Measurements from ENCODE around the gene IFNLR1. TPM values are rescaled to one million over a fixed set of nuclear protein-coding genes. Genes with fewer than 3 reads are reported as not detected.

The IFNLR1 gene
- total and polyA plus RNA-seq, 3 donors from 2014 or later, result 0.63 to 1.6 (median 1.5) TPM

DNA sequence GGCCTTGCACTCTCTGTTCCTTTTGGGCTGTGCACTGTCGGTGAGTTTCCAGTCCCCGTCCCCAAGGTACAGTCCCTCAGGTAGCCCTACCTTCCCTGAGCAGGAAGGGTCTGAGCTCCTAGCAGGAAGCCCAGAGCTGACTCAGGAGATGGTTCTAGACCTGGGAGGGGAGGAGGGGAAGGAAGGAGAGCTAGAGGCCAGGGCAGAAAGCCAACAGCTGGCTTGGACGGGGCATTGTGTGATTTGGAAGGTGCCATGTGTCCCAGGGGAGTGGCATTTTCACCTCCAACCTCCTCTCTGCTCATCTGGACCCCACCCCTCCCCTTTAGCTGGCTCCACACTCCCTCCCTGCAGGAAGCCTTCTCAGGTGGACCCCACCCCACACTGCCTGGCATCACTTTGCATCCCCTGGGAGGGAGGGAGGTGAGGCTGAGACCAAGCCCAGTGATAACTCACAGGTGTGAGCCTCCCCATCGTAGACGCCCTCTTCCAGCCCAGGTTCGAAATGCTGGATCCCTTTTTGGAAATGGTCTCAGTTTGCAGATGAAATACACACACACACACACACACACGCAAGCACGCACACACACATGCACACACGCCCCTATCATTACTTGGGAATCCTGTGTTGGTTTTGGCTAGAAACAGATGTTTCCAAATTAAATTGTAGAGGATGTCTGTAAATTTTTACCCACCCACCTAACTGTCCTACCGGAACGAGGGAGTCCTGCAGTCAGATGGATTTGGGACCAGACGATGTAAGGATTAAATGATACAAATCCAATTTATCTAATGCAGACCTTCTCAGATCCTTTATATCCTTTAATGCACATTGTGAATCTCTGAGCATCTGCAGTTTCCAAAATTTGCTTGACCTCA, 19.7 kb upstream of the IFNLR1 start:
- Histone ChIP-seq H3K4me3 (no peak overlapping the region), H3K4me1 (peaks cover 9% of the 10 kb centered on the region), H3K27me3 (no peaks in the 10 kb centered on the region), H3K9me3 (no peaks in the 10 kb centered on the region), H3K36me3 (ENCODE audit: low read depth, missing control alignments) (no peaks in the 10 kb centered on the region), H3K27ac (no peak overlapping the region)
- WGBS, 2 donors, result 51 to 60% methylated on average over 12 of the region's 12 CpGs
- TF ChIP-seq POLR2A (IDR thresholded peaks at IDR 0.05), result no peak
- TF ChIP-seq CTCF (IDR thresholded peaks at IDR 0.05), result no peak
- intact Hi-C loops (cut with DNase I; ENCODE audit: low total_unique reads), result no loop called here
- DNase-seq, result no peak

GRCh38 chr1:24206083-24206464, 19.0 kb upstream of the IFNLR1 start:
- no peak for TF ChIP-seq CTCF (IDR thresholded peaks at IDR 0.05)
- TF ChIP-seq POLR2A (IDR thresholded peaks at IDR 0.05), result no peak
- Histone ChIP-seq H3K9me3 (no peaks in the 10 kb centered on the region), H3K27me3 (no peaks in the 10 kb centered on the region), H3K4me3 (no peak overlapping the region), H3K36me3 (ENCODE audit: low read depth, missing control alignments) (no peaks in the 10 kb centered on the region), H3K4me1 (peaks cover 9% of the 10 kb centered on the region), H3K27ac (no peak overlapping the region)
- no peak for DNase-seq
- intact Hi-C loops (cut with DNase I; ENCODE audit: low total_unique reads), result no loop called here
- WGBS, 2 donors, result 82 to 89% methylated on average over 8 to 12 of the region's 12 CpGs

DNA sequence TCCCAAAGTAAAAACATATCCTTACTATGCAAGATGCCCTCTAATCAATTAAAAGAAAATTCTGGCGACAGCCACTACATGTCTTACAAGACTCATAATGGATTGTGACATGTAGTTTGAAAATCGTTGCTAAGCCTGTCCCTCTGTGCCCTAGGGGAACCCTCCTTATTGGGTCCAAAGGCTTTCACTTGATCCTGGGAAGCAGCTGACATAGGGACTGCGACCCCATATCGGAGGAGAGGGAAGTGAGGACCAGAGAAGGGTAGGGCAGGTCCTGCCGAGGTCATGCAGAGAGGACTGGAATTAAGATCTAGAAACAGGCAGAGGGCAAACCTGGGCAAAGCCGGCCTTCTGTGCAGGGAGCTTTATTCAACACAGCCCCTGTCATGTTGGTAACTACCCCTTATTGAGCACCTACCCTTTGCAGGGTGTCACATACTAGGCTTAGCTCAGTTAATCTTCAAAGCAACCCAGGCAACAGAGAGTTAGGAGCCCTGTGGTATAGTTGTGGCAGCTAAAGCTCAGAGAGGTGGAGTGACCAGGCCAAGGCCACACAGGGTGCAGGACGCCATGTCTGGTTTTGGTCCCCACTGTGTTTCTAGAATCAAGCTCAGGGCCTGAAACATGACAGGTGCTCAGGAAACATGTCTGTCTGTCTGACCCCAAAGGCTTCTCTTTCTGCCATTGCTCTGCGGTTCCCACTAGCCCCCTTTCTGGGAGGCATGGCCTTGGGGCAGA, 18.4 kb upstream of the IFNLR1 start:
- H3K4me1 ChIP-seq, result peaks cover 9% of the 10 kb centered on the region
- no peak overlapping the region for H3K27ac ChIP-seq
- H3K36me3 ChIP-seq (ENCODE audit: low read depth, missing control alignments), result no peaks in the 10 kb centered on the region
- DNase-seq, result no peak
- WGBS, 2 donors, result 87 to 88% methylated on average over 7 to 8 of the region's 8 CpGs
- no peak overlapping the region for H3K4me3 ChIP-seq
- TF ChIP-seq POLR2A (IDR thresholded peaks at IDR 0.05) (no peak), CTCF (IDR thresholded peaks at IDR 0.05) (no peak)
- intact Hi-C loops (cut with DNase I; ENCODE audit: low total_unique reads), result no loop called here
- H3K27me3 ChIP-seq, result no peaks in the 10 kb centered on the region
- H3K9me3 ChIP-seq, result no peaks in the 10 kb centered on the region

DNA sequence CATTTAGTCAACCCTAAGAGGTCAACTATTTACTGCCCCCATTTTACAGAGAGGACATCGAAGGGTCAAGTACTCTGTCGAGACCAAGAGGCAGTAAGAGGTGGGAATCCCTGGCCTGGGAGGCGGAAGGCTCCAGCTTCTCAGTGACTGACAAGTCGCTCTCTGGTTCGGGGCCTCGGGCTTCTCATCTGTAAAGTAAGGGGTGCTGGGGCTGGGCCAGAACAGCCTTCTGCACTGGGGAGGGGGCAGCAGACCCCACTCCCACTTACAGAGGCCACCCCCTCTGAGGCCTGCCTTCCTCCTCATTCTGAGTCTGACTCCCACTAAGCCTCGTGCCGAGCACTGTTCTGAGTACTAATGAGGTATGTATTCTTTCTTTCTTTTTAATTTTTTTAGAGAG, 17.0 kb upstream of the IFNLR1 start:
- H3K9me3 ChIP-seq, result no peaks in the 10 kb centered on the region
- no peaks in the 10 kb centered on the region for H3K36me3 ChIP-seq (ENCODE audit: low read depth, missing control alignments)
- no peaks in the 10 kb centered on the region for H3K27me3 ChIP-seq
- TF ChIP-seq CTCF (IDR thresholded peaks at IDR 0.05) (no peak), POLR2A (IDR thresholded peaks at IDR 0.05) (no peak)
- no peak for DNase-seq
- intact Hi-C loops (cut with DNase I; ENCODE audit: low total_unique reads), result no loop called here
- no peak overlapping the region for H3K27ac ChIP-seq
- peaks cover 9% of the 10 kb centered on the region for H3K4me1 ChIP-seq
- WGBS, 2 donors, result 88 to 90% methylated on average over 8 of the region's 8 CpGs
- no peak overlapping the region for H3K4me3 ChIP-seq

Measured in testis (tissue), 3 donors.